OCI-LY3 (cell line): ENCODE results near the gene CACNA2D3.

Experiments used
- CTCF ChIP-seq: fragments of 200-600, 300-600 bp; sonication (generic); IDR thresholded peaks from 2 replicates; pipeline ENCODE4 v1.5.1; 2014; ENCODE audit warnings: antibody characterized with exemption, low read length, low read depth
- EZH2phosphoT487 ChIP-seq: fragments of 200-600 bp; shearing (Covaris generic); IDR thresholded peaks from 2 replicates; pipeline ENCODE4 v1.6.1; 2018; ENCODE audit warnings: antibody characterized with exemption, mixed run types, low read depth

GRCh38 chr3:54313418-54313817 lies 191.1 kb downstream of the CACNA2D3 start:
- TF ChIP-seq EZH2phosphoT487 = no peak
- no peak for TF ChIP-seq CTCF
